Ishikawa (cell line): Measurements from ENCODE around the gene ATP12A.

Experiments
- CEBPB ChIP-seq: IDR thresholded peaks from 2 replicates; pipeline ENCODE4 v1.6.1; 2012
- CREB1 ChIP-seq: IDR thresholded peaks from 2 replicates; pipeline ENCODE4 v1.6.1; 2012; ENCODE audit warnings: low read depth
- EGR1 ChIP-seq: IDR thresholded peaks from 2 replicates; pipeline ENCODE4 v1.6.1; 2012
- EP300 ChIP-seq: IDR thresholded peaks from 2 replicates; pipeline ENCODE4 v1.6.1; 2012; ENCODE audit warnings: borderline replicate concordance
- FOXM1 ChIP-seq: IDR thresholded peaks from 2 replicates; pipeline ENCODE4 v1.6.1; 2012; ENCODE audit warnings: low read depth, borderline replicate concordance
- MAX ChIP-seq: IDR thresholded peaks from 2 replicates; pipeline ENCODE4 v1.6.1; 2012
- NFIC ChIP-seq: IDR thresholded peaks from 2 replicates; pipeline ENCODE4 v1.6.1; 2012
- RAD21 ChIP-seq: IDR thresholded peaks from 2 replicates; pipeline ENCODE4 v1.6.1; 2012; ENCODE audit warnings: low read depth
- REST ChIP-seq: IDR thresholded peaks from 2 replicates; pipeline ENCODE4 v1.6.1; 2012; ENCODE audit warnings: low read depth, mild to moderate bottlenecking
- TAF1 ChIP-seq: IDR thresholded peaks from 2 replicates; pipeline ENCODE4 v1.6.1; 2012; ENCODE audit warnings: low read depth, mild to moderate bottlenecking
- TCF12 ChIP-seq: IDR thresholded peaks from 2 replicates; pipeline ENCODE4 v1.6.1; 2012; ENCODE audit warnings: low read depth
- USF1 ChIP-seq: IDR thresholded peaks from 2 replicates; pipeline ENCODE4 v1.6.1; 2012
- YY1 ChIP-seq: IDR thresholded peaks from 2 replicates; pipeline ENCODE4 v1.6.1; 2012; ENCODE audit warnings: low read depth
- ZBTB7A ChIP-seq: IDR thresholded peaks from 2 replicates; pipeline ENCODE4 v1.6.1; 2012; ENCODE audit warnings: low read depth

- TF ChIP-seq EP300 (no peak), ZBTB7A (no peak), EGR1 (no peak), TAF1 (no peak), CEBPB (no peak), TCF12 (no peak), RAD21 (no peak), REST (no peak), YY1 (no peak), MAX (no peak), USF1 (no peak), NFIC (no peak), CREB1 (no peak), FOXM1 (no peak)
Observed at GRCh38 chr13:24663586-24663985, 16.6 kb upstream of the ATP12A start.
